Activated naive CD8-positive, alpha-beta T cell treated with anti-CD3 and anti-CD28 coated beads, Interleukin-2, amount 10 ng/mL, durations not matched to agents 7 days and 5 days (primary cell): ENCODE measurements around the gene PSME4. TPM values are rescaled to one million over a fixed set of nuclear protein-coding genes. Genes with fewer than 3 reads are reported as not detected.
"Not testable (repeated sequence)": the region's sequence is repeated elsewhere in the genome, so short reads cannot be mapped to it uniquely, and the experiment has no call there.

Source experiments
- ATAC-seq: fragments of 150-1000 bp; cut with Tn5 transposase; one replicate; pipeline ENCODE4 v1.10.0; 2021; ENCODE audit warnings: low read depth, moderate library complexity
- POLR2A ChIA-PET: fragments of 350-600 bp; sonication (Branson Sonifier 250); formaldehyde crosslinking; loops from one replicate; lab custom pipeline; 2021; ENCODE audit warnings: antibody characterized with exemption; lab: Charles Lee
- DNase-seq: peaks from one replicate; pipeline ENCODE4 v3.0.0; 2021
- H3K27ac Mint-ChIP-seq: one replicate; pipeline ENCODE4 v1.8.0; 2022; ENCODE audit warnings: mild to moderate bottlenecking, mixed read lengths
- H3K27me3 Mint-ChIP-seq: one replicate; pipeline ENCODE4 v1.8.0; 2022; ENCODE audit warnings: mild to moderate bottlenecking, moderate library complexity, mixed read lengths
- H3K36me3 Mint-ChIP-seq: one replicate; pipeline ENCODE4 v1.8.0; 2021; ENCODE audit warnings: mild to moderate bottlenecking, mixed read lengths
- H3K4me1 Mint-ChIP-seq: one replicate; pipeline ENCODE4 v1.8.0; 2021; ENCODE audit warnings: mixed read lengths
- H3K4me3 Mint-ChIP-seq: one replicate; pipeline ENCODE4 v1.8.0; 2022; ENCODE audit warnings: mild to moderate bottlenecking, moderate library complexity, mixed read lengths
- H3K9me3 Mint-ChIP-seq: one replicate; pipeline ENCODE4 v1.8.0; 2021; ENCODE audit warnings: mixed read lengths
- total RNA-seq, 2 experiments: library from RNA; stranded (reverse); gene quantifications; one replicate each; pipeline ENCODE4 v1.2.3, GENCODE V29; 2021

PSME4 gene
- total RNA-seq, 2 experiments from 2014 or later: 52.6 to 54.2 TPM

GRCh38 chr2:53952519-53952918 is 18.3 kb downstream of the PSME4 start:
- no peaks in the 10 kb centered on the region for H3K27me3 Mint-ChIP-seq
- no peak overlapping the region for H3K4me3 Mint-ChIP-seq
- POLR2A ChIA-PET: no interaction called here
- no peak overlapping the region for H3K27ac Mint-ChIP-seq
- ATAC-seq (no peak), DNase-seq (no peak)
- peaks cover 18% of the 10 kb centered on the region for H3K36me3 Mint-ChIP-seq
- H3K9me3 Mint-ChIP-seq: no peaks in the 10 kb centered on the region
- H3K4me1 Mint-ChIP-seq: peaks cover 8% of the 10 kb centered on the region

GRCh38 chr2:53949457-53949856 is 21.3 kb downstream of the PSME4 start:
- DNase-seq: no peak
- Mint-ChIP-seq H3K4me3 (peak overlapping the region; percentile 15), H3K27me3 (no peaks in the 10 kb centered on the region), H3K4me1 (peaks cover 15% of the 10 kb centered on the region), H3K27ac (peak overlapping the region; percentile 25), H3K9me3 (no peaks in the 10 kb centered on the region), H3K36me3 (peaks cover 36% of the 10 kb centered on the region)
- POLR2A ChIA-PET: interaction anchor here (2.6 kb wide), 1 partner anchor 21 kb away, joined by 5 read pairs; the partner anchor contains the start of gene PSME4
- ATAC-seq: peak; percentile 71

- DNase-seq (no peak), ATAC-seq (no peak)
- Mint-ChIP-seq H3K9me3 (no peaks in the 10 kb centered on the region), H3K36me3 (peaks cover 43% of the 10 kb centered on the region), H3K27me3 (no peaks in the 10 kb centered on the region), H3K27ac (no peak overlapping the region), H3K4me3 (no peak overlapping the region), H3K4me1 (peaks cover 20% of the 10 kb centered on the region)
- POLR2A ChIA-PET: no interaction called here
These were observed 25.3 kb downstream of the PSME4 start for GRCh38 chr2:53945538-53945937.

- POLR2A ChIA-PET: no interaction called here
- DNase-seq (no peak), ATAC-seq (no peak)
- no peak overlapping the region for H3K4me3 Mint-ChIP-seq
- H3K4me1 Mint-ChIP-seq: peaks cover 17% of the 10 kb centered on the region
- H3K27ac Mint-ChIP-seq: no peak overlapping the region
- peaks cover 44% of the 10 kb centered on the region for H3K36me3 Mint-ChIP-seq
- H3K27me3 Mint-ChIP-seq: no peaks in the 10 kb centered on the region
- H3K9me3 Mint-ChIP-seq: no peaks in the 10 kb centered on the region
These were observed 26.3 kb downstream of the PSME4 start for GRCh38 chr2:53944542-53944941.

GRCh38 chr2:53942280-53942679 is 28.5 kb downstream of the PSME4 start:
- Mint-ChIP-seq H3K27ac (no peak overlapping the region), H3K4me3 (no peak overlapping the region), H3K4me1 (peaks cover 14% of the 10 kb centered on the region), H3K9me3 (no peaks in the 10 kb centered on the region), H3K27me3 (no peaks in the 10 kb centered on the region), H3K36me3 (peaks cover 33% of the 10 kb centered on the region)
- no peak for DNase-seq
- no peak for ATAC-seq
- POLR2A ChIA-PET: no interaction called here

GRCh38 chr2:53941749-53942148 is 29.0 kb downstream of the PSME4 start:
- Mint-ChIP-seq H3K4me1 (peaks cover 13% of the 10 kb centered on the region), H3K36me3 (peaks cover 33% of the 10 kb centered on the region), H3K27ac (no peak overlapping the region), H3K27me3 (no peaks in the 10 kb centered on the region), H3K9me3 (no peaks in the 10 kb centered on the region), H3K4me3 (no peak overlapping the region)
- no peak for ATAC-seq
- POLR2A ChIA-PET: no interaction called here
- no peak for DNase-seq

- no peak overlapping the region for H3K27ac Mint-ChIP-seq
- no peaks in the 10 kb centered on the region for H3K27me3 Mint-ChIP-seq
- peaks cover 7% of the 10 kb centered on the region for H3K4me1 Mint-ChIP-seq
- DNase-seq (no peak), ATAC-seq (no peak)
- H3K9me3 Mint-ChIP-seq: no peaks in the 10 kb centered on the region
- H3K36me3 Mint-ChIP-seq: peaks cover 25% of the 10 kb centered on the region
- POLR2A ChIA-PET: no interaction called here
- H3K4me3 Mint-ChIP-seq: no peak overlapping the region
These were observed 31.1 kb downstream of the PSME4 start for GRCh38 chr2:53939656-53940055.

- H3K36me3 Mint-ChIP-seq: peaks cover 30% of the 10 kb centered on the region
- no peaks in the 10 kb centered on the region for H3K9me3 Mint-ChIP-seq
- no peak overlapping the region for H3K4me3 Mint-ChIP-seq
- DNase-seq (no peak), ATAC-seq (no peak)
- H3K27ac Mint-ChIP-seq: no peak overlapping the region
- H3K27me3 Mint-ChIP-seq: no peaks in the 10 kb centered on the region
- POLR2A ChIA-PET: no interaction called here
- H3K4me1 Mint-ChIP-seq: peaks cover 9% of the 10 kb centered on the region
These were observed 31.9 kb downstream of the PSME4 start for GRCh38 chr2:53938904-53939303.

- Mint-ChIP-seq H3K4me1 (peaks cover 5% of the 10 kb centered on the region), H3K27ac (no peak overlapping the region), H3K4me3 (no peak overlapping the region)
These were observed 37.5 kb downstream of the PSME4 start for GRCh38 chr2:53933329-53933728.

GRCh38 chr2:53926321-53926720 is 44.5 kb downstream of the PSME4 start:
- H3K9me3 Mint-ChIP-seq, DNase-seq, H3K4me1 Mint-ChIP-seq, ATAC-seq, H3K4me3 Mint-ChIP-seq, POLR2A ChIA-PET, H3K27ac Mint-ChIP-seq, H3K27me3 Mint-ChIP-seq: not testable (repeated sequence)
- H3K36me3 Mint-ChIP-seq: peaks cover 38% of the 10 kb centered on the region

More at GRCh38 chr2:53933329-53933728, 37.5 kb downstream of the PSME4 start:
- POLR2A ChIA-PET: no interaction called here
- H3K9me3 Mint-ChIP-seq: no peaks in the 10 kb centered on the region
- peaks cover 39% of the 10 kb centered on the region for H3K36me3 Mint-ChIP-seq
- H3K27me3 Mint-ChIP-seq: no peaks in the 10 kb centered on the region
- ATAC-seq (no peak), DNase-seq (no peak)

- DNase-seq: no peak
- peaks cover 8% of the 10 kb centered on the region for H3K4me1 Mint-ChIP-seq
- no peaks in the 10 kb centered on the region for H3K27me3 Mint-ChIP-seq
- POLR2A ChIA-PET: interaction anchor here (0.6 kb wide), 1 partner anchor 1212 kb away, joined by 3 read pairs; no protein-coding TSS in a partner anchor
- ATAC-seq: peak; percentile 100
- peaks cover 27% of the 10 kb centered on the region for H3K36me3 Mint-ChIP-seq
- no peaks in the 10 kb centered on the region for H3K9me3 Mint-ChIP-seq
- H3K4me3 Mint-ChIP-seq: peak overlapping the region; percentile 33
- H3K27ac Mint-ChIP-seq: peak overlapping the region; percentile 79
These were observed 57.1 kb downstream of the PSME4 start for GRCh38 chr2:53913721-53914120.

GRCh38 chr2:53911434-53912189 is 59.2 kb downstream of the PSME4 start:
- POLR2A ChIA-PET: no interaction called here
- Mint-ChIP-seq H3K36me3 (peaks cover 35% of the 10 kb centered on the region), H3K4me1 (peaks cover 8% of the 10 kb centered on the region), H3K4me3 (no peak overlapping the region), H3K9me3 (no peaks in the 10 kb centered on the region), H3K27ac (no peak overlapping the region), H3K27me3 (no peaks in the 10 kb centered on the region)
- no peak for ATAC-seq
- DNase-seq: no peak

GRCh38 chr2:53907582-53907981 is 63.2 kb downstream of the PSME4 start:
- Mint-ChIP-seq H3K4me1 (no peaks in the 10 kb centered on the region), H3K27me3 (no peaks in the 10 kb centered on the region), H3K9me3 (no peaks in the 10 kb centered on the region), H3K27ac (no peak overlapping the region), H3K4me3 (no peak overlapping the region), H3K36me3 (peaks cover 30% of the 10 kb centered on the region)
- DNase-seq (no peak), ATAC-seq (no peak)
- POLR2A ChIA-PET: no interaction called here

GRCh38 chr2:53905396-53905795 is 65.4 kb downstream of the PSME4 start:
- POLR2A ChIA-PET: no interaction called here
- ATAC-seq (no peak), DNase-seq (no peak)
- no peak overlapping the region for H3K4me3 Mint-ChIP-seq
- no peaks in the 10 kb centered on the region for H3K9me3 Mint-ChIP-seq
- H3K36me3 Mint-ChIP-seq: peaks cover 32% of the 10 kb centered on the region
- H3K4me1 Mint-ChIP-seq: no peaks in the 10 kb centered on the region
- no peak overlapping the region for H3K27ac Mint-ChIP-seq
- H3K27me3 Mint-ChIP-seq: no peaks in the 10 kb centered on the region
